CD8-positive, alpha-beta memory T cell (primary cell): ENCODE results near the gene TBC1D8B. TPM values are rescaled to one million over a fixed set of nuclear protein-coding genes. Genes with fewer than 3 reads are reported as not detected.

Experiments used
- CTCF ChIA-PET: fragments of 350-600 bp; sonication (Branson Sonifier 250); formaldehyde crosslinking; loops from one replicate; lab custom pipeline; 2021; ENCODE audit warnings: antibody characterized with exemption; lab: Charles Lee
- POLR2A ChIA-PET: fragments of 350-600 bp; sonication (Branson Sonifier 250); formaldehyde crosslinking; loops from one replicate; lab custom pipeline; 2021; ENCODE audit warnings: antibody characterized with exemption; lab: Charles Lee
- DNase-seq, 5 donors: peaks; one replicate each; pipeline versions ENCODE4 v3.0.0 to v3.0.0-alpha.2; 2020 to 2022; ENCODE audit warnings: mixed read lengths in 1 of 5
- H3K27ac ChIP-seq: one replicate; pipeline ENCODE4 v1.7.0; 2013; ENCODE audit warnings: low read depth, mild to moderate bottlenecking, low read length, moderate library complexity
- H3K27me3 ChIP-seq: 2 replicates; pipeline ENCODE4 v1.7.0; 2013; ENCODE audit warnings: low read length, mild to moderate bottlenecking; ENCODE audit not compliant: insufficient read depth, poor library complexity, severe bottlenecking
- H3K36me3 ChIP-seq: 2 replicates; pipeline ENCODE4 v1.7.0; 2013; ENCODE audit warnings: mild to moderate bottlenecking, low read length, moderate library complexity; ENCODE audit not compliant: insufficient read depth
- H3K4me1 ChIP-seq: 2 replicates; pipeline ENCODE4 v1.7.0; 2013; ENCODE audit warnings: mild to moderate bottlenecking, low read length, moderate library complexity; ENCODE audit not compliant: insufficient read depth
- H3K4me3 ChIP-seq: 2 replicates; pipeline ENCODE4 v1.7.0; 2013; ENCODE audit warnings: mild to moderate bottlenecking, low read length
- H3K9me3 ChIP-seq: 2 replicates; pipeline ENCODE4 v1.7.0; 2013; ENCODE audit warnings: mild to moderate bottlenecking, low read length
- H3K27ac Mint-ChIP-seq, 8 donors: one replicate each; pipeline ENCODE4 v1.8.0; 2020 to 2021; ENCODE audit warnings: mixed read lengths in 8 of 8, mild to moderate bottlenecking in 6 of 8, inconsistent platforms in 3 of 8, moderate library complexity in 3 of 8
- H3K27me3 Mint-ChIP-seq, 2 donors: one replicate each; pipeline ENCODE4 v1.8.0; 2020 to 2021; ENCODE audit warnings: mixed read lengths in 2 of 2, mild to moderate bottlenecking in 1 of 2, moderate library complexity in 1 of 2
- H3K36me3 Mint-ChIP-seq, 3 donors: one replicate each; pipeline ENCODE4 v1.8.0; 2020 to 2021; ENCODE audit warnings: mixed read lengths in 3 of 3, inconsistent platforms in 1 of 3, mild to moderate bottlenecking in 1 of 3
- H3K4me1 Mint-ChIP-seq, 3 donors: one replicate each; pipeline ENCODE4 v1.8.0; 2020 to 2021; ENCODE audit warnings: mixed read lengths in 3 of 3, inconsistent platforms in 1 of 3, mild to moderate bottlenecking in 1 of 3
- H3K4me3 Mint-ChIP-seq, 7 donors: one replicate each; pipeline ENCODE4 v1.8.0; 2020 to 2021; ENCODE audit warnings: mixed read lengths in 7 of 7, mild to moderate bottlenecking in 6 of 7, moderate library complexity in 4 of 7, inconsistent platforms in 2 of 7
- H3K9me3 Mint-ChIP-seq, 5 donors: one replicate each; pipeline ENCODE4 v1.8.0; 2020 to 2022; ENCODE audit warnings: mixed read lengths in 5 of 5, mild to moderate bottlenecking in 3 of 5, moderate library complexity in 2 of 5, inconsistent platforms in 1 of 5
- polyA plus RNA-seq: library from polyadenylated mRNA; unstranded; fragments of 300-500 nt; fragmentation: Illumina TruSeq; gene quantifications from one replicate; pipeline ENCODE4 v1.2.3, GENCODE V29; 2021
- total RNA-seq, 2 experiments: library from RNA; stranded (reverse); gene quantifications; one replicate each; pipeline ENCODE4 v1.2.3, GENCODE V29; 2021

The TBC1D8B gene
- total and polyA plus RNA-seq, 3 experiments from 2014 or later, result 0.48 to 1.5 (median 1.1) TPM

GRCh38 chrX:106917830-106918500 is 115.5 kb downstream of the TBC1D8B start:
- no peaks in the 10 kb centered on the region for H3K27me3 ChIP-seq
- H3K27me3 Mint-ChIP-seq, result peaks cover 9 to 17% of the 10 kb centered on the region in 2 donors
- H3K4me1 Mint-ChIP-seq, result peaks cover 17 to 26% (median 20%) of the 10 kb centered on the region in 3 donors
- H3K27ac ChIP-seq, result no peak overlapping the region
- H3K4me3 ChIP-seq, result peak overlapping the region; percentile 4
- CTCF ChIA-PET, result no interaction called here
- no peaks in the 10 kb centered on the region for H3K9me3 ChIP-seq
- H3K27ac Mint-ChIP-seq, result peak overlapping the region in 4 of 8 donors; percentile 6 to 49 (median 16)
- no peaks in the 10 kb centered on the region for H3K9me3 Mint-ChIP-seq
- DNase-seq, result peak in 2 of 5 donors; percentile 16 to 35
- no peaks in the 10 kb centered on the region for H3K36me3 ChIP-seq
- peak overlapping the region in 6 of 7 donors; percentile 13 to 79 (median 43) for H3K4me3 Mint-ChIP-seq
- peaks cover 17% of the 10 kb centered on the region for H3K4me1 ChIP-seq
- POLR2A ChIA-PET, result no interaction called here
- no peaks in the 10 kb centered on the region for H3K36me3 Mint-ChIP-seq

GRCh38 chrX:106919932-106920452 is 117.5 kb downstream of the TBC1D8B start, which contains the start of gene CLDN2:
TSS of gene CLDN2 (plus strand) at chrX:106920402. CDS start at chrX:106928229, 7,827 bp downstream.
- peaks cover 9 to 12% of the 10 kb centered on the region in 2 donors for H3K27me3 Mint-ChIP-seq
- no peak within 1 kb of the TSS for H3K27ac ChIP-seq
- ChIA-PET POLR2A (no interaction called here), CTCF (no interaction called here)
- H3K4me1 ChIP-seq, result peaks cover 17% of the 10 kb centered on the region
- DNase-seq, result no peak
- no peaks in the 10 kb centered on the region for H3K36me3 Mint-ChIP-seq
- no peak within 1 kb of the TSS for H3K4me3 Mint-ChIP-seq
- H3K27me3 ChIP-seq, result no peaks in the 10 kb centered on the region
- H3K9me3 ChIP-seq, result no peaks in the 10 kb centered on the region
- H3K4me1 Mint-ChIP-seq, result peaks cover 17 to 26% (median 20%) of the 10 kb centered on the region in 3 donors
- no peak within 1 kb of the TSS for H3K27ac Mint-ChIP-seq
- H3K4me3 ChIP-seq, result no peak within 1 kb of the TSS
- no peaks in the 10 kb centered on the region for H3K36me3 ChIP-seq
- H3K9me3 Mint-ChIP-seq, result no peaks in the 10 kb centered on the region

DNA sequence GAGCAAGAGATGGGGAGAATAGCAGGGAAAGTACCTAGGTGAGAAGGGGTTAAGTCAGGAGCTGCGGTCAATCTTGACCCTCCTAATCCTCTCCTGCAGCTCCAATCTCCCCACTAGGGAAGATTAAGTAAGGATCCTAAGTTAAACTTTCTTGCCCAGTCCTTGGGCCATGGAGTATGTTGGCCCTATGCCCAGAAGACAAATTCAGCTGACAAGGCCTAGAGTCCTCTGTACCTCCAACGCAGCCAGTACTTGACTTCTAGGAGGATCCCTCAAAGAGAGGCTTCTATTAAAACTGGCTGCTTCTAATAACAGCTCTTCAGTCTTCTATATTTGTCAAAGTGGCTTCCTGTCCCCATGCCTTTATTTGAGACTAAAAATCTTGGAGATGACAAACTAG is 119.2 kb downstream of the TBC1D8B start:
- ChIA-PET POLR2A (no interaction called here), CTCF (no interaction called here)
- no peaks in the 10 kb centered on the region for H3K9me3 ChIP-seq
- Mint-ChIP-seq H3K9me3 (no peaks in the 10 kb centered on the region), H3K27ac (no peak overlapping the region), H3K4me3 (no peak overlapping the region), H3K27me3 (peaks cover 0 to 5% of the 10 kb centered on the region in 2 donors), H3K36me3 (no peaks in the 10 kb centered on the region), H3K4me1 (peaks cover 17 to 21% (median 20%) of the 10 kb centered on the region in 3 donors)
- no peak for DNase-seq
- H3K4me1 ChIP-seq, result peaks cover 17% of the 10 kb centered on the region
- no peaks in the 10 kb centered on the region for H3K36me3 ChIP-seq
- no peaks in the 10 kb centered on the region for H3K27me3 ChIP-seq
- no peak overlapping the region for H3K27ac ChIP-seq
- H3K4me3 ChIP-seq, result no peak overlapping the region

Other genes starting within 250 kb of the TBC1D8B start
- gene RADX, start 190.7 kb upstream of the TBC1D8B start, total RNA-seq, result 1 to 10 TPM; 6.7 to 6.8 TPM
- 2.4 TPM for gene RADX, start 190.7 kb upstream of the TBC1D8B start, polyA plus RNA-seq
- not detected for gene RNF128, start 76.0 kb upstream of the TBC1D8B start, total RNA-seq
- gene RNF128, start 76.0 kb upstream of the TBC1D8B start, polyA plus RNA-seq, result not detected
- not detected for gene RIPPLY1, start 100.7 kb downstream of the TBC1D8B start, total RNA-seq
- gene RIPPLY1, start 100.7 kb downstream of the TBC1D8B start, polyA plus RNA-seq, result not detected
- gene CLDN2, start 117.7 kb downstream of the TBC1D8B start, total RNA-seq, result not detected
- not detected for gene CLDN2, start 117.7 kb downstream of the TBC1D8B start, polyA plus RNA-seq
- 10 to 100 TPM in 1 of 2 experiments, 1 to 10 TPM in 1; 10.0 to 11.3 TPM for gene MORC4, start 197.5 kb downstream of the TBC1D8B start, total RNA-seq
- gene MORC4, start 197.5 kb downstream of the TBC1D8B start, polyA plus RNA-seq, result 4.7 TPM